ENCODE data around the gene ZNF605. TPM values are rescaled to one million over a fixed set of nuclear protein-coding genes. Genes with fewer than 3 reads are reported as not detected.

Gene ZNF605
- total and polyA plus RNA-seq, 9 of the 15 experiments (the other 6 are each of a cell fraction or from before 2014, with no cell fraction given) = 0.45 to 1.1 (median 0.68) TPM

DNA sequence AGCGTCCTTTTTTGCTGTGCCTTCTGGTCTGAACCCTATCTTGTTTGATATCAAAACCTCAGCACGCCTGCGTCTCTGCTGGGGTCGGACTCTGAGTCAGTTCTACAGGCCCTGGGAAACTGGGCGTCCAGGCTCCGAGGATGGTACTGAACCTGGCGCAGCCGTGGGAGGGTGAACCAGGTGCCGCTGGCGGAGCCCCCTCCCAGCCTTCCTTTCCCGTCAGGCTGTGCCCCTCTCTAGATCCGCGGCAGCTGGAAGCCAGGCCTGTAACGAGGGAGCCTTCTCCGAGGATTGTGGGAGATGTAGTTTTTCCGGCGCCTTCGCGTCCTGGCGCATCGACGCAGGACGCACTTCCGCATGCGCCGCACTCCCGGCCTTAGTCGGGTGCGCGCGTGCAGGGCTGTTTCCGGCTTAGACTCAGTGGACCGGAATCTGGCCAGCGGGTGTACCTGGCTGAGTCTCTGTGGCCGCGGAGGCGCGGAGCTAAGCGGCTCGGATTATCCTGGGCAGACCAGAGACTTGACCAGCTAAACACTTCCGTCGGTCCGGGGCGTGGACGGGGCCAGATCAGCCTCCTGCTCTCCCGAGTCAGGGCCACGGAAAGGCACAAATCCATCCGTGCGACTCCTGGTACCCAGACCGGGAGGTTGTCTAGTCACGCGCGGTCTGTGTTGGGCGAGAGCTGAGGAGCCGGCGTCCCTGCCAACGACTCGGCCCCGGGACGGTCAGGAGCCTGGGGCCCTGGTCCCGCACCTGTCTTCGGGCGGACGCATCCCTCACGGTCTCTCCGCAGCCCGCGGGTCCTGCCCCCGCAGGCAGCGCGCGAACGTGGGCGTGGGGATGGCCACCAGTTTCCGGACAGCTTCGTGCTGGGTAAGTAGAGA lies 30.1 kb upstream of the ZNF605 start, which contains the start of gene ZNF26 (continued):
- TF ChIP-seq, protein P1, sequence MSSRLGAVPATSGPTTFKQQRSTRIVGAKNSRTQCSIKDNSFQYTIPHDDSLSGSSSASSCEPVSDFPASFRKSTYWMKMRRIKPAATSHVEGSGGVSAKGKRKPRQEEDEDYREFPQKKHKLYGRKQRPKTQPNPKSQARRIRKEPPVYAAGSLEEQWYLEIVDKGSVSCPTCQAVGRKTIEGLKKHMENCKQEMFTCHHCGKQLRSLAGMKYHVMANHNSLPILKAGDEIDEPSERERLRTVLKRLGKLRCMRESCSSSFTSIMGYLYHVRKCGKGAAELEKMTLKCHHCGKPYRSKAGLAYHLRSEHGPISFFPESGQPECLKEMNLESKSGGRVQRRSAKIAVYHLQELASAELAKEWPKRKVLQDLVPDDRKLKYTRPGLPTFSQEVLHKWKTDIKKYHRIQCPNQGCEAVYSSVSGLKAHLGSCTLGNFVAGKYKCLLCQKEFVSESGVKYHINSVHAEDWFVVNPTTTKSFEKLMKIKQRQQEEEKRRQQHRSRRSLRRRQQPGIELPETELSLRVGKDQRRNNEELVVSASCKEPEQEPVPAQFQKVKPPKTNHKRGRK (tag; IDR thresholded peaks at IDR 0.05) = no peak
- TF ChIP-seq SAFB (IDR thresholded peaks at IDR 0.05; ENCODE audit: borderline replicate concordance, low read depth, low read length) = 0 out of 2 replicates have a peak, but pooled peaks have one; percentile 30
- peak; percentile 58 for TF ChIP-seq TBP (optimal IDR thresholded peaks at IDR 0.05; ENCODE audit: low read depth, low read length)
- TF ChIP-seq ERF (CRISPR knock-in tag; IDR thresholded peaks at IDR 0.05) = no peak; the same call in 1 of the 2 replicates
- peak; percentile 49; the same call in 1 of the 2 replicates for TF ChIP-seq TGIF2 (CRISPR knock-in tag; IDR thresholded peaks at IDR 0.05)
- TF ChIP-seq ZNF282 (CRISPR knock-in tag; IDR thresholded peaks at IDR 0.05) = no peak
- no peak for TF ChIP-seq NFE2L1 (tag; IDR thresholded peaks at IDR 0.05; ENCODE audit: borderline replicate concordance, low read depth)
- no peak for TF ChIP-seq TCFL5 (CRISPR knock-in tag; conservative IDR thresholded peaks at IDR 0.05)
- TF ChIP-seq ZNF165 (CRISPR knock-in tag; IDR thresholded peaks at IDR 0.05; ENCODE audit: borderline replicate concordance) = no peak
- no peak for TF ChIP-seq SMAD2 (IDR thresholded peaks at IDR 0.05; ENCODE audit: low read depth, low read length)
- TF ChIP-seq ELF2 (CRISPR knock-in tag; IDR thresholded peaks at IDR 0.05) = peak; percentile 89
- TF ChIP-seq NFE2 (IDR thresholded peaks at IDR 0.05; ENCODE audit: low read depth) = no peak
- TF ChIP-seq ZBTB7A (IDR thresholded peaks at IDR 0.05; ENCODE audit: borderline replicate concordance, control insufficient read depth, low read depth, low read length) = no peak
- no peak for TF ChIP-seq ZNF263 (CRISPR knock-in tag; IDR thresholded peaks at IDR 0.05; ENCODE audit: borderline replicate concordance)
- no peak for TF ChIP-seq ZNF785 (CRISPR knock-in tag; IDR thresholded peaks at IDR 0.05)
- TF ChIP-seq ZNF830 (CRISPR knock-in tag; IDR thresholded peaks at IDR 0.05) = no peak
- no peak for TF ChIP-seq ZNF41 (CRISPR knock-in tag; conservative IDR thresholded peaks at IDR 0.05)
- no peak for TF ChIP-seq CC2D1A (IDR thresholded peaks at IDR 0.05)
- TF ChIP-seq, protein P2, sequence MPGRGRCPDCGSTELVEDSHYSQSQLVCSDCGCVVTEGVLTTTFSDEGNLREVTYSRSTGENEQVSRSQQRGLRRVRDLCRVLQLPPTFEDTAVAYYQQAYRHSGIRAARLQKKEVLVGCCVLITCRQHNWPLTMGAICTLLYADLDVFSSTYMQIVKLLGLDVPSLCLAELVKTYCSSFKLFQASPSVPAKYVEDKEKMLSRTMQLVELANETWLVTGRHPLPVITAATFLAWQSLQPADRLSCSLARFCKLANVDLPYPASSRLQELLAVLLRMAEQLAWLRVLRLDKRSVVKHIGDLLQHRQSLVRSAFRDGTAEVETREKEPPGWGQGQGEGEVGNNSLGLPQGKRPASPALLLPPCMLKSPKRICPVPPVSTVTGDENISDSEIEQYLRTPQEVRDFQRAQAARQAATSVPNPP (IDR thresholded peaks at IDR 0.05; ENCODE audit: borderline replicate concordance, insufficient read depth, insufficient read length) = no peak
- no peak for TF ChIP-seq HMG20A (CRISPR knock-in tag; conservative IDR thresholded peaks at IDR 0.05)
- TF ChIP-seq ZNF551 (CRISPR knock-in tag; IDR thresholded peaks at IDR 0.05) = no peak
- no peak for TF ChIP-seq HMGN3 (IDR thresholded peaks at IDR 0.05; ENCODE audit: borderline replicate concordance, extremely low read depth, insufficient read length, low read depth, low read length)
